ENCODE data around the gene ERFL.

DNA sequence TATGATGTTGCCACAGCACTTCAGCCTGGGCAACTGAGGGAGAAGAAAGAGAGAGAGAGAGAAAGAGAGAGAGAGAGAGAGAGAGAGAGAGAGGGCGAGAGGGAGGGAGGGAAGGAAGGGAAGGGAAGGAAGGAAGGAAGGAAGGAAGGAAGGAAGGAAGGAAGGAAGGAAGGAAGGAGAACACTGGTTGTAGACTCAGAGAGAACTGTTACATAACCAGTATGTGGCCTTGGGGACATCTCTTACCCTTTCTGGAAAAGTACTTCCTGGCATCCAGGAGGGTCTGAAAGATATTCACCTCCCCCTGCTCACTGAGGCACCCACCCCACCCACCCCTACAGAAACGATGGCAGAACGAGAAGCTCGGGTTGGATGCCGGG is 47.9 kb downstream of the ERFL start:
- TF ChIP-seq SUZ12 (IDR thresholded peaks at IDR 0.05; ENCODE audit: extremely low read depth, insufficient read depth, insufficient read length) (no peak), ZNF274 (IDR thresholded peaks at IDR 0.05; ENCODE audit: low read depth, low read length) (no peak), YY1 (IDR thresholded peaks at IDR 0.05; ENCODE audit: insufficient read depth, insufficient read length) (no peak)

Data from NT2/D1 (cell line).